ENCODE results near the gene RTF1.

DNA sequence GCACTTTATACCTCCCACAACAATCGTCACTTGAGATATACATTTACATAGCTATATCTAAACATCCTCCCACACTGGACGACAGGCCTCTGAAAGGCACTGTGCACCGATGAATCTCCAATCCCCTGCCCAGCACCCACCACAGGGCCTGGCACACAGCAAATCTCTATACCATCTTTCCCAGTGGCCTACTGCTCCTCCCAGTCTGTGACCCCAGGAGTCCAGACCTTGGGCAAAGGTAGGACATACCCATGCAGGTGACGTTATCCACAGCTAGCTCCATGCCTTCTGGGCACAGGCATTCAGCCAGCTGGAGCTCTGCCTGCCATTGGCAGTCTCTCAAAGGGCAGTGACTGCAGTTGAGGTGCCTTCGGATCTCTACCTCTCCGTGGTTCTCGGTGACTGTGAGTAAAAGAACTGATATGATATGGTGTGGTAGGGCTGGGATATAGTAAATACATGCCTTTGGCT lies 91.0 kb downstream of the RTF1 start:
- no peak for TF ChIP-seq MYC (IDR thresholded peaks at IDR 0.05; ENCODE audit: borderline replicate concordance, low read length)
- TF ChIP-seq, protein P1, sequence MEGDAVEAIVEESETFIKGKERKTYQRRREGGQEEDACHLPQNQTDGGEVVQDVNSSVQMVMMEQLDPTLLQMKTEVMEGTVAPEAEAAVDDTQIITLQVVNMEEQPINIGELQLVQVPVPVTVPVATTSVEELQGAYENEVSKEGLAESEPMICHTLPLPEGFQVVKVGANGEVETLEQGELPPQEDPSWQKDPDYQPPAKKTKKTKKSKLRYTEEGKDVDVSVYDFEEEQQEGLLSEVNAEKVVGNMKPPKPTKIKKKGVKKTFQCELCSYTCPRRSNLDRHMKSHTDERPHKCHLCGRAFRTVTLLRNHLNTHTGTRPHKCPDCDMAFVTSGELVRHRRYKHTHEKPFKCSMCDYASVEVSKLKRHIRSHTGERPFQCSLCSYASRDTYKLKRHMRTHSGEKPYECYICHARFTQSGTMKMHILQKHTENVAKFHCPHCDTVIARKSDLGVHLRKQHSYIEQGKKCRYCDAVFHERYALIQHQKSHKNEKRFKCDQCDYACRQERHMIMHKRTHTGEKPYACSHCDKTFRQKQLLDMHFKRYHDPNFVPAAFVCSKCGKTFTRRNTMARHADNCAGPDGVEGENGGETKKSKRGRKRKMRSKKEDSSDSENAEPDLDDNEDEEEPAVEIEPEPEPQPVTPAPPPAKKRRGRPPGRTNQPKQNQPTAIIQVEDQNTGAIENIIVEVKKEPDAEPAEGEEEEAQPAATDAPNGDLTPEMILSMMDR (IDR thresholded peaks at IDR 0.05), result no peak
- no peak for TF ChIP-seq RCOR1 (IDR thresholded peaks at IDR 0.05; ENCODE audit: low read depth, low read length)
- TF ChIP-seq KDM5A (IDR thresholded peaks at IDR 0.05), result no peak
- TF ChIP-seq MAFK (IDR thresholded peaks at IDR 0.05; ENCODE audit: partially characterized antibody), result no peak
- no peak for TF ChIP-seq HEYL (CRISPR knock-in tag; IDR thresholded peaks at IDR 0.05)
- no peak for TF ChIP-seq POLR2A (IDR thresholded peaks at IDR 0.05; ENCODE audit: low read length)
- TF ChIP-seq, protein P2, sequence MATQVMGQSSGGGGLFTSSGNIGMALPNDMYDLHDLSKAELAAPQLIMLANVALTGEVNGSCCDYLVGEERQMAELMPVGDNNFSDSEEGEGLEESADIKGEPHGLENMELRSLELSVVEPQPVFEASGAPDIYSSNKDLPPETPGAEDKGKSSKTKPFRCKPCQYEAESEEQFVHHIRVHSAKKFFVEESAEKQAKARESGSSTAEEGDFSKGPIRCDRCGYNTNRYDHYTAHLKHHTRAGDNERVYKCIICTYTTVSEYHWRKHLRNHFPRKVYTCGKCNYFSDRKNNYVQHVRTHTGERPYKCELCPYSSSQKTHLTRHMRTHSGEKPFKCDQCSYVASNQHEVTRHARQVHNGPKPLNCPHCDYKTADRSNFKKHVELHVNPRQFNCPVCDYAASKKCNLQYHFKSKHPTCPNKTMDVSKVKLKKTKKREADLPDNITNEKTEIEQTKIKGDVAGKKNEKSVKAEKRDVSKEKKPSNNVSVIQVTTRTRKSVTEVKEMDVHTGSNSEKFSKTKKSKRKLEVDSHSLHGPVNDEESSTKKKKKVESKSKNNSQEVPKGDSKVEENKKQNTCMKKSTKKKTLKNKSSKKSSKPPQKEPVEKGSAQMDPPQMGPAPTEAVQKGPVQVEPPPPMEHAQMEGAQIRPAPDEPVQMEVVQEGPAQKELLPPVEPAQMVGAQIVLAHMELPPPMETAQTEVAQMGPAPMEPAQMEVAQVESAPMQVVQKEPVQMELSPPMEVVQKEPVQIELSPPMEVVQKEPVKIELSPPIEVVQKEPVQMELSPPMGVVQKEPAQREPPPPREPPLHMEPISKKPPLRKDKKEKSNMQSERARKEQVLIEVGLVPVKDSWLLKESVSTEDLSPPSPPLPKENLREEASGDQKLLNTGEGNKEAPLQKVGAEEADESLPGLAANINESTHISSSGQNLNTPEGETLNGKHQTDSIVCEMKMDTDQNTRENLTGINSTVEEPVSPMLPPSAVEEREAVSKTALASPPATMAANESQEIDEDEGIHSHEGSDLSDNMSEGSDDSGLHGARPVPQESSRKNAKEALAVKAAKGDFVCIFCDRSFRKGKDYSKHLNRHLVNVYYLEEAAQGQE (IDR thresholded peaks at IDR 0.05), result no peak
- TF ChIP-seq EP300 (IDR thresholded peaks at IDR 0.05), result no peak
- TF ChIP-seq KDM1A (IDR thresholded peaks at IDR 0.05; ENCODE audit: low read depth), result no peak
- no peak for TF ChIP-seq RAD21 (conservative IDR thresholded peaks at IDR 0.05 in 1 of 2, IDR thresholded peaks at IDR 0.05 in 1 of 2)
- no peak for TF ChIP-seq BHLHE40 (IDR thresholded peaks at IDR 0.05; ENCODE audit: low read depth, low read length)
- TF ChIP-seq, protein P3, sequence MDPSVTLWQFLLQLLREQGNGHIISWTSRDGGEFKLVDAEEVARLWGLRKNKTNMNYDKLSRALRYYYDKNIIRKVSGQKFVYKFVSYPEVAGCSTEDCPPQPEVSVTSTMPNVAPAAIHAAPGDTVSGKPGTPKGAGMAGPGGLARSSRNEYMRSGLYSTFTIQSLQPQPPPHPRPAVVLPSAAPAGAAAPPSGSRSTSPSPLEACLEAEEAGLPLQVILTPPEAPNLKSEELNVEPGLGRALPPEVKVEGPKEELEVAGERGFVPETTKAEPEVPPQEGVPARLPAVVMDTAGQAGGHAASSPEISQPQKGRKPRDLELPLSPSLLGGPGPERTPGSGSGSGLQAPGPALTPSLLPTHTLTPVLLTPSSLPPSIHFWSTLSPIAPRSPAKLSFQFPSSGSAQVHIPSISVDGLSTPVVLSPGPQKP (IDR thresholded peaks at IDR 0.05; ENCODE audit: low read depth, low read length), result no peak
- TF ChIP-seq, protein P4, sequence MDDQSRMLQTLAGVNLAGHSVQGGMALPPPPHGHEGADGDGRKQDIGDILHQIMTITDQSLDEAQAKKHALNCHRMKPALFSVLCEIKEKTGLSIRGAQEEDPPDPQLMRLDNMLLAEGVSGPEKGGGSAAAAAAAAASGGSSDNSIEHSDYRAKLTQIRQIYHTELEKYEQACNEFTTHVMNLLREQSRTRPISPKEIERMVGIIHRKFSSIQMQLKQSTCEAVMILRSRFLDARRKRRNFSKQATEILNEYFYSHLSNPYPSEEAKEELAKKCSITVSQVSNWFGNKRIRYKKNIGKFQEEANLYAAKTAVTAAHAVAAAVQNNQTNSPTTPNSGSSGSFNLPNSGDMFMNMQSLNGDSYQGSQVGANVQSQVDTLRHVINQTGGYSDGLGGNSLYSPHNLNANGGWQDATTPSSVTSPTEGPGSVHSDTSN (IDR thresholded peaks at IDR 0.05), result no peak

Data from A549 (cell line).